Chondrocyte (in vitro differentiated cells): ENCODE measurements around the gene CARD19. TPM values are rescaled to one million over a fixed set of nuclear protein-coding genes. Genes with fewer than 3 reads are reported as not detected.

Experiments used
- DNase-seq: peaks from one replicate; pipeline ENCODE4 v3.0.0; 2021; ENCODE audit warnings: mixed read lengths, low spot score
- H3K27ac Mint-ChIP-seq: one replicate; pipeline ENCODE4 v1.8.0; 2021; ENCODE audit warnings: mild to moderate bottlenecking, moderate library complexity, mixed read lengths; ENCODE audit not compliant: unreplicated experiment
- H3K27me3 Mint-ChIP-seq: 2 replicates; pipeline ENCODE4 v1.8.0; 2021; ENCODE audit warnings: low read depth, mixed read lengths
- H3K36me3 Mint-ChIP-seq: 2 replicates; pipeline ENCODE4 v1.8.0; 2021; ENCODE audit warnings: low read depth, mixed read lengths
- H3K4me1 Mint-ChIP-seq: 2 replicates; pipeline ENCODE4 v1.8.0; 2021; ENCODE audit warnings: low read depth, mild to moderate bottlenecking, mixed read lengths
- H3K4me3 Mint-ChIP-seq: one replicate; pipeline ENCODE4 v1.8.0; 2021; ENCODE audit warnings: mild to moderate bottlenecking, moderate library complexity, mixed read lengths; ENCODE audit not compliant: unreplicated experiment
- H3K9me3 Mint-ChIP-seq: 2 replicates; pipeline ENCODE4 v1.8.0; 2021; ENCODE audit warnings: low read depth, mixed read lengths
- CTCF ChIP-seq: fragments of 200-600 bp; sonication (generic); IDR thresholded peaks from 2 replicates; pipeline ENCODE4 v1.5.0; 2021; ENCODE audit warnings: antibody characterized with exemption, mild to moderate bottlenecking, moderate library complexity
- total RNA-seq: library from RNA; stranded (reverse); gene quantifications from 3 replicates; pipeline ENCODE4 v1.2.1, GENCODE V29; 2021

Gene CARD19
- total RNA-seq, 1 donor from 2014 or later = 40.5 TPM

- DNase-seq = no peak
- Mint-ChIP-seq H3K27me3 (no peaks in the 10 kb centered on the region), H3K27ac (no peak overlapping the region), H3K4me3 (no peak overlapping the region), H3K4me1 (peaks cover 9% of the 10 kb centered on the region), H3K9me3 (no peaks in the 10 kb centered on the region), H3K36me3 (no peaks in the 10 kb centered on the region)
- no peak for TF ChIP-seq CTCF
These were observed 60.5 kb downstream of the CARD19 start for GRCh38 chr9:93156475-93157008.

- DNase-seq = no peak
- Mint-ChIP-seq H3K27ac (peak overlapping the region; percentile 55), H3K9me3 (no peaks in the 10 kb centered on the region), H3K36me3 (no peaks in the 10 kb centered on the region), H3K27me3 (peaks cover under 1% of the 10 kb centered on the region), H3K4me3 (no peak overlapping the region), H3K4me1 (peaks cover 9% of the 10 kb centered on the region)
- peak; percentile 99 for TF ChIP-seq CTCF
These were observed 63.8 kb downstream of the CARD19 start for GRCh38 chr9:93159601-93160471.

GRCh38 chr9:93161786-93162562, 66.0 kb downstream of the CARD19 start:
- H3K36me3 Mint-ChIP-seq = no peaks in the 10 kb centered on the region
- no peaks in the 10 kb centered on the region for H3K9me3 Mint-ChIP-seq
- no peak for DNase-seq
- H3K4me3 Mint-ChIP-seq = no peak overlapping the region
- H3K27ac Mint-ChIP-seq = no peak overlapping the region
- H3K27me3 Mint-ChIP-seq = peaks cover 5% of the 10 kb centered on the region
- peaks cover 9% of the 10 kb centered on the region for H3K4me1 Mint-ChIP-seq
- no peak for TF ChIP-seq CTCF

Other genes starting within 250 kb of the CARD19 start
- 8.8 to 12.0 TPM (median 8.9 TPM) in 3 replicates for gene ZNF484, start 218.2 kb upstream of the CARD19 start, total RNA-seq
- not detected in 3 replicates for gene FGD3, start 148.7 kb upstream of the CARD19 start, total RNA-seq
- gene SUSD3, start 37.5 kb upstream of the CARD19 start, total RNA-seq = not detected in 3 replicates
- 31.5 to 35.4 TPM (median 33.6 TPM) in 3 replicates for gene NINJ1, start 38.0 kb downstream of the CARD19 start, total RNA-seq
- 0.44 to 3.3 TPM (median 2.3 TPM) in 3 replicates for gene WNK2, start 87.9 kb downstream of the CARD19 start, total RNA-seq